A549 treated with AZD9567 at 1 μM for 4 hours (cell line): ENCODE results near the gene SNX21. TPM values are rescaled to one million over a fixed set of nuclear protein-coding genes. Genes with fewer than 3 reads are reported as not detected.

Experiments
- total RNA-seq: library from RNA; stranded (reverse); fragments of 200-300 nt; extraction: Qiagen RNA extraction; gene quantifications from 5 replicates; pipeline ENCODE4 v1.2.3, GENCODE V29; 2022; ENCODE audit not compliant: insufficient read depth

Gene SNX21, protein sequence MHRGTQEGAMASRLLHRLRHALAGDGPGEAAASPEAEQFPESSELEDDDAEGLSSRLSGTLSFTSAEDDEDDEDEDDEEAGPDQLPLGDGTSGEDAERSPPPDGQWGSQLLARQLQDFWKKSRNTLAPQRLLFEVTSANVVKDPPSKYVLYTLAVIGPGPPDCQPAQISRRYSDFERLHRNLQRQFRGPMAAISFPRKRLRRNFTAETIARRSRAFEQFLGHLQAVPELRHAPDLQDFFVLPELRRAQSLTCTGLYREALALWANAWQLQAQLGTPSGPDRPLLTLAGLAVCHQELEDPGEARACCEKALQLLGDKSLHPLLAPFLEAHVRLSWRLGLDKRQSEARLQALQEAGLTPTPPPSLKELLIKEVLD
- 9.4 to 11.1 TPM (median 10.3 TPM) in 5 replicates for total RNA-seq

DNA sequence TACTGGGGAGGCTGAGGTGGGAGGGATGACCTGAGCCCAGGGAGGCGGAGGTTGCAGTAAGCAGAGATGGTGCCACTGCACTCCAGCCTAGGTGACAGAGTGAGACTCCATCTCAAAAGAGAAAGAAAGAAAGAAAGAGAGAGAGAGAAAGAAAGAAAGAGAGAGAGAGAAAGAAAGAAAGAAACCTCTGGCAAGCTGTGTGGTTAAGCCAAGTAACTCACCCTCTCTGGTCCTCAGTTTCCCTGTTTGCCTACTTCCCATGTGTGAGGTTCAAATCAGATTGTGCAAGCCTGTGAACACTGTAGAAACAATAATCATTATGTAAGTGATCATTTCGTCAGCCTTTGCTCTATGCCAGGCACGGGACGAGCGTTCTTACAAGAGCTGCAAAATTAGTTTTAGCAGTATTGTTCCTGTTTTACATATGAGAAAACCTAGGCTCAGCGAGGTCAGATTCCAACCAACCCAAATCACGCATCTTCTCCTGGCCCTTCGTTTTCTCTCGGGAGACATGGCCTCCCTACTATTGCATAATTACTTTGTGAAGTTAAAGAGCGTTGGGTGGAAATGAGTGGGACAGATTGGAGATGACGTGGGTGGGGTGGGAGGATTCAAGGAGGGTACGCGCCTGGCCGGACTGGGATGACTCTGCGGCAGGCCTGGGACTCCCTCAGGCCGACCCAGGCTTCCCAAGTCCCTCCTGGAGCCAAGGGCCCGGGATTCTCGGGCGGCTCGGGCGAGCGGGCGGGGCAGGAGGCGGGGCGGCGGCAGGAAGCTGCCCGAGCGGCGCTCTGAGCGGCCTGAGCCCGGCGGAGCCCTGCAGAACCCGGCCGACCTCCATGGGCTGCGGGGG is at the start of gene SNX21:
Gene SNX21, plus strand, starts transcription at position 770 of the 853 bp plus-strand sequence. CDS start 121 bp downstream, outside the sequence.

DNA sequence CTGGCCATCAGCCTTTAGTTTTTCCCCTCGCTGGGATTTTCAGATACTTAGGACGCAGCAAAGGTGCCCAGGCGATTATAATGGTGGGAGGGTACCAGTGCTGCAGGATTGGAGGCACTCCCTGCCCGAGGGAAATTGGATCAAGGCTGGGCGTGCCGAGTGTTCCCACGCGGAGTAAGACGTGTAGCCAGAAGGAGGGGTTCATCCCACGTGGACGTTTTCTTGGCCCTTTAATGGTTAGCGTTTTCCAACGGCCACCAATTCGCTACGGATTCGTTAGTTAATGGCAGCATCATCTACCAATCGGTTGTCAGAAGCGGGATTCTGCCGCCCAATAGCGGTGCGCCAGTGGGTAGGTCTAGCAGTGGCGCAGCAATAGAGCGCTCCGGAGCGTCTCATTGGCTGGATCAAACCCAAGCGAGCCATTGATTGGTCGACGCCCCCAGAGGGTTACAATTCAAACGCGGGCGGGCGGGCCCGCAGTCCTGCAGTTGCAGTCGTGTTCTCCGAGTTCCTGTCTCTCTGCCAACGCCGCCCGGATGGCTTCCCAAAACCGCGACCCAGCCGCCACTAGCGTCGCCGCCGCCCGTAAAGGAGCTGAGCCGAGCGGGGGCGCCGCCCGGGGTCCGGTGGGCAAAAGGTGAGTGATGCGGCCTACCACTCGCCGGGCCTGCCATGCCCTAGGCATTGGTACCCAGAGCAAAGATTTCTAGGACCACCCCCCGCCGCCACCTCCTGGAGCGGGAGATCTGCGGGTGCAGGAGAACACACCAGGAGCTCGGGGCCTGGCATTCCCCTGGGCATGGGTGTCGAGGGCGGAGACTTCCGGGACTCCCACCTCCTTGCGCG is 21.2 kb upstream of the SNX21 start, which contains the start of gene UBE2C:
Gene UBE2C, plus strand, starts transcription at position 488 of the 849 bp plus-strand sequence. Its CDS starts 52 bp downstream, at position 540.

DNA sequence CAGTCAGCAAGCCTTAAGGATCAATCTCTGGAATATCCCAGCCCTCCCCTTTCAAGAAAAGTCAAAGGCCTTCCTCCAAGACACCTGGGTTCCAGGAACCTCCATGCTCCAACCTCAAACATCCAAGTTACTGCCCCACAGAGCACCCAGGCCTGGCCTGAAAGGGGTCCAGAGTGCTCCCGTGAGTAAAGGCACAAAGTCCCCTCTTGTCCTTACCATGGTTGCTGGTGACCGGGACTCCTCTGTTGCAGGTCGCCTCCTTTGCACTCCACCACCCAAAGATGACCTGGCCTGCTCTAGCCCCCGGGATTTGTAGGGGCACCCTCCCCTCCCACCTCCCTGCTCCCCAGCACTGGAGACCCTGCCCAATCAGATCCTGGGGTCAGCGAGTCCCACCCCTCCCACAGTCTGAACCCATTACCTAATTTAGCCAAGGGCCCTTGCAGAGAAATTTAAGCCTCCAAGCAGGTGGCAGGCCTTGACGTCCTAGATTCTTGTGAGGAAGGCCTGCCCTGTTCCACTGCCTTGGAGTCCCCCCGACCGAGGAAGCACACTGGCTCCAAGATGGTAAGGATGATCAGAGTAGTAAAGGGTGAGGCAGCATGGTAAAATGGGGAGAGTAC is 6.5 kb upstream of the SNX21 start, which contains the start of gene TNNC2:
Gene TNNC2, minus strand, starts transcription at position 283 of the 623 bp plus-strand sequence. Its CDS starts 64 bp downstream, at position 219.

DNA sequence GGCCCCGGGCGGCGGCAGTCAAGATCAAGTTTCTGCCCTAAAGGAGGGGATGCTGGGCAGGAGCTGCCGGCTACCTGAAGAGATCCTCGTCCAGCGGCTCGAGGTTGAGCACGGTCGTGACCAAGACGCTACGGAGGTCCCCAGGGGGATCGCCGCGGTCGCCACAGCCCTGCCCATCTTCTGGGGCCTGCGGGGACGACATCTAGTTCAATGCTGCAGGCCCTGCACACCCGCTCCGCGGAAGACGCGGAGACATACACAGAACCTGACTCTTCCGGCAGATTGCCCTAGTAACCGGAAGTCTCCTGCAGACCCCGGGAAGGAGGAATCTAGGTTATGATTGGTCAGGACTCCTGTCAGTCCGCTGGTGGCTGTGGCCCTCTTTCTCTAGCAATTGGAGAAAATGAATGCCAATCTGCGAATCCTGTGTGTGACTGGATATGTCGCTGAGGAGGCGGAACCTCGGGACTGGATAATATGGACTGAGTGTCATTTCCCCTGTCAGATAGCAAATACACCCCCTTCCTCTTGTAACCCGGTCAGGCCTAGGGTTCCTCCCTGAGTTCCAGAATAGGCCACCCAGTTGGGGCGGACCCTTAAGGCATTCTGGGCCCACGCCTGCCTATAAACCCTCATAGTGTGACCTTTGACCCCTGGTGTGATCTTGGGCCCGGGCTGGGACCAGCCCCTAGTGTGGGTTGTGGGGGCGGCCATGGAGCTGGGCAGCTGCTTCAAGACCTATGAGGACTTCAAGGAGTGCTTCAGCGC is 23.7 kb downstream of the SNX21 start, which contains the start of the genes ACOT8 and ZSWIM3:
Gene ACOT8, minus strand, starts transcription at position 279 of the 768 bp plus-strand sequence. Its CDS starts 77 bp downstream, at position 202.
Gene ZSWIM3, plus strand, starts transcription at position 501 of the 768 bp plus-strand sequence. Its CDS starts 212 bp downstream, at position 713.

DNA sequence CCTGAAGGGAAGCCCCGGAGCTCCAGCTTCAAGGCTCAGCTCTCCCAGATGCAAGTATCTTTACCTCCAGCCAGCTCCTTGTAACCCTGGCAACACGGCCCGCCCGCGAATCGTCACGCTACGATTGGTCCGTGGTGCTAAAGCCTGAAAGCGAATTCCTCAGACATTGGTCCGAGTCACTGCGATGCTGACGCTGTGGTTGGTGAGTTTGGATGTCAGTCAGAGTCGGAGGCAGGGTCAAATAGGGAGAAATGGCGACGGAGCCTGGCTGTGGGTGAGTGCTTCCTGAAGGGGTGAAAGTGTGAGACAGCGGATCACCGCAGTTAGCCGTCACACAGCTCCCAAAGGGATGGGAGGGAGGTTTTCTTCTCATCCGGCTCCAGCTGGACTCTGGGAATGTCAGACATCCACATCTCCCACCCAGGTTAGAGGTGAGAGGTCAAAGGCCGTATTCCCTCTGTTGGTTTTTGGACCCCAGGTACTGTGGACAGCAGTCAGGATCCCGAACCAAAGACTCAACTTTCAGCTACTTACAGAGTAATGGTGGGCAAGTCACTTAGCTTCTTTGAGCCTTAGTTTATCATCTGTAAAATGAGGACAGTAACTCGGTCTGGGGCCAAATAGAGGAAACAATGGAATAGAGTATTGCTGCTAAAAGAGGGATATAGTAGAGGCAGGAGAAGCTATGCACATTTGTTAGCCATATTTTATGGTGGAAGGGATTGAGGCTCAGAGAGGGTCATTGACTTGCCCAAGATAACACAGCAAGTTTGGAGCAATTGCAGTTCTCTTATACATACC is 47.6 kb downstream of the SNX21 start, which contains the start of gene ZSWIM1:
Gene ZSWIM1, plus strand, starts transcription at position 240 of the 801 bp plus-strand sequence. CDS start 1,366 bp downstream, outside the sequence.

DNA sequence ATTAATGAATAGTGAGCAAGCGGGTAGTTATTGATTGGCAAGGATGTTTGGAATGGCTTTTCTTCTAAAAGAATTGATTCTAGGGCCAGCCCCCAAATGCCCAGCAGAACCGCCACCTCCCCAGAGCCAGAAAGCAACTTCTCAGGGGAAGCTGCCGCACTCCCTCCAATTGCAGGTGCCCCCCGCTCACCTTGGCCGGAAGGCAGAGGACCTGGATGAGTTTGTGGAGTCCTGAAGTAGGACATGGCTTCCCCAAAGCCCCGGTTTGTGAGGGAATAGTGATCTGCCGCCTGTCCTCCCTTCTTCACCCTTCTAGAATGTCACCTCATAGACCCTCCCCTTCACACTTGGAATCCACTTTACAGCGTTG is 53.7 kb downstream of the SNX21 start, which contains the start of gene SPATA25:
Gene SPATA25, minus strand, starts transcription at position 277 of the 370 bp plus-strand sequence. Its CDS starts 32 bp downstream, at position 245.

DNA sequence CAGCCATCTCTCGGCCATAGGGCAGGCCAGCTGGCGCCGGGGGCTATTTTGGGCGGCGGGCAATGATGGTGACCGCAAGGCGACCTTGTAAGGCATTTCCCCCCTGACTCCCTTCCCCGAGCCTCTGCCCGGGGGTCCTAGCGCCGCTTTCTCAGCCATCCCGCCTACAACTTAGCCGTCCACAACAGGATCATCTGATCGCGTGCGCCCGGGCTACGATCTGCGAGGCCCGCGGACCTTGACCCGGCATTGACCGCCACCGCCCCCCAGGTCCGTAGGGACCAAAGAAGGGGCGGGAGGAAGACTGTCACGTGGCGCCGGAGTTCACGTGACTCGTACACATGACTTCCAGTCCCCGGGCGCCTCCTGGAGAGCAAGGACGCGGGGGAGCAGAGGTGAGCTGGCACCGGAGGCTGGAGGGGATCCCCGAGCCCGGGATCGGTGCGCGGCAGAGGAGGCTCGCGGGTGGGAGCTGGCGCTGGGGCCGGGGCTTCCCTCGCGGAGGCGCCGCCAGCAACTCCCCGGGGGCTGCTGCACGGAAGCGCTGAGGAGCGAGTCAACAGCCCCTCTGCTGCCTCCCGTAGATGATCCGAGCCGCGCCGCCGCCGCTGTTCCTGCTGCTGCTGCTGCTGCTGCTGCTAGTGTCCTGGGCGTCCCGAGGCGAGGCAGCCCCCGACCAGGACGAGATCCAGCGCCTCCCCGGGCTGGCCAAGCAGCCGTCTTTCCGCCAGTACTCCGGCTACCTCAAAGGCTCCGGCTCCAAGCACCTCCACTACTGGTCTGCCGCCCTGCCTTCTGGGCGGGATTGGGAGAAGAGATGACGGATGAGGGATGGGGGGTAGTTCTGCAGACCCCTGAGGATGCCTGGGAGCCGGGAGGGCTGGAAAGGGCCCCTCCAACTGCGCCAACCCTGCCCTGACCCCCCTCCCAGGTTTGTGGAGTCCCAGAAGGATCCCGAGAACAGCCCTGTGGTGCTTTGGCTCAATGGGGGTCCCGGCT is 57.7 kb downstream of the SNX21 start, which contains the start of the genes CTSA and NEURL2:
Gene CTSA, plus strand, starts transcription at position 351 of the 999 bp plus-strand sequence. Its CDS starts 234 bp downstream, at position 585.
Gene NEURL2, minus strand, starts transcription at position 224 of the 999 bp plus-strand sequence. Its CDS starts 217 bp downstream, at position 7.

Other genes with a start within 250 kb of the SNX21 start
- gene WFDC10A, start 204.1 kb upstream of the SNX21 start, total RNA-seq = not detected in 5 replicates
- gene WFDC9, start 202.5 kb upstream of the SNX21 start, total RNA-seq = not detected in 5 replicates
- gene WFDC11, start 163.6 kb upstream of the SNX21 start, total RNA-seq = not detected in 5 replicates
- gene WFDC13, start 131.8 kb upstream of the SNX21 start, total RNA-seq = not detected in 5 replicates
- gene WFDC10B, start 128.8 kb upstream of the SNX21 start, total RNA-seq = not detected in 5 replicates
- gene SPINT4, start 111.5 kb upstream of the SNX21 start, total RNA-seq = not detected in 5 replicates
- gene WFDC3, start 41.9 kb upstream of the SNX21 start, total RNA-seq = 0.16 to 0.23 TPM in 2 of 5 replicates, not detected in the others
- gene DNTTIP1, start 41.8 kb upstream of the SNX21 start, total RNA-seq = 33.3 to 36.6 TPM (median 36.0 TPM) in 5 replicates
- 218 to 237 TPM (median 227 TPM) in 5 replicates for gene UBE2C, start 21.2 kb upstream of the SNX21 start, total RNA-seq
- gene TNNC2, start 6.5 kb upstream of the SNX21 start, total RNA-seq = 0.13 to 0.29 TPM (median 0.22 TPM) in 3 of 5 replicates, not detected in the others
- 14.3 to 20.5 TPM (median 19.4 TPM) in 5 replicates for gene ACOT8, start 23.6 kb downstream of the SNX21 start, total RNA-seq
- gene ZSWIM3, start 23.8 kb downstream of the SNX21 start, total RNA-seq = 1.4 to 3.3 TPM (median 1.5 TPM) in 5 replicates
- 5.2 to 8.3 TPM (median 5.8 TPM) in 5 replicates for gene ZSWIM1, start 47.4 kb downstream of the SNX21 start, total RNA-seq
- 0.22 to 0.46 TPM (median 0.36 TPM) in 4 of 5 replicates, not detected in the other for gene SPATA25, start 53.8 kb downstream of the SNX21 start, total RNA-seq
- 0.95 to 1.3 TPM (median 1.1 TPM) in 4 of 5 replicates, not detected in the other for gene NEURL2, start 57.4 kb downstream of the SNX21 start, total RNA-seq
- gene CTSA, start 57.5 kb downstream of the SNX21 start, total RNA-seq = 102 to 120 TPM (median 111 TPM) in 5 replicates
- gene PLTP, start 78.4 kb downstream of the SNX21 start, total RNA-seq = 1.6 to 1.9 TPM (median 1.7 TPM) in 4 of 5 replicates, not detected in the other
- gene PCIF1, start 100.9 kb downstream of the SNX21 start, total RNA-seq = 36.5 to 38.0 TPM (median 37.0 TPM) in 5 replicates
- 8.3 to 9.8 TPM (median 9.5 TPM) in 5 replicates for gene ZNF335, start 138.4 kb downstream of the SNX21 start, total RNA-seq
- 0.33 to 0.62 TPM (median 0.40 TPM) in 4 of 5 replicates, not detected in the other for gene MMP9, start 175.1 kb downstream of the SNX21 start, total RNA-seq
- 8.8 to 19.1 TPM (median 13.8 TPM) in 5 replicates for gene SLC12A5, start 195.4 kb downstream of the SNX21 start, total RNA-seq